Nephron (organoid): ENCODE measurements around the gene INTS11.

Source experiments
- H3K27ac Mint-ChIP-seq, 3 experiments: 2 replicates each; pipeline ENCODE4 v1.8.0; 2020; ENCODE audit warnings: mixed read lengths in 3 of 3, mild to moderate bottlenecking in 2 of 3, moderate library complexity in 1 of 3
- H3K27me3 Mint-ChIP-seq: 2 replicates; pipeline ENCODE4 v1.8.0; 2021; ENCODE audit warnings: low read depth, mild to moderate bottlenecking, moderate library complexity, mixed read lengths
- H3K36me3 Mint-ChIP-seq: 2 replicates; pipeline ENCODE4 v1.8.0; 2020; ENCODE audit warnings: low read depth, mixed read lengths
- H3K4me1 Mint-ChIP-seq: 2 replicates; pipeline ENCODE4 v1.8.0; 2020; ENCODE audit warnings: mixed read lengths
- H3K4me3 Mint-ChIP-seq, 3 experiments: 2 replicates each; pipeline ENCODE4 v1.8.0; 2020; ENCODE audit warnings: mild to moderate bottlenecking in 3 of 3, mixed read lengths in 3 of 3, moderate library complexity in 2 of 3
- H3K9me3 Mint-ChIP-seq: 2 replicates; pipeline ENCODE4 v1.8.0; 2020; ENCODE audit warnings: mixed read lengths
- CTCF ChIP-seq, 3 experiments: fragments of 200-600 bp; sonication (generic); IDR thresholded peaks; one replicate each; pipeline ENCODE4 v1.5.0; 2021; ENCODE audit warnings: antibody characterized with exemption in 3 of 3; ENCODE audit not compliant: unreplicated experiment in 3 of 3

The INTS11 gene

GRCh38 chr1:1267488-1268283 is 56.8 kb downstream of the INTS11 start:
- Mint-ChIP-seq H3K36me3 (peaks cover 30% of the 10 kb centered on the region), H3K9me3 (no peaks in the 10 kb centered on the region), H3K4me3 (no peak overlapping the region), H3K27me3 (no peaks in the 10 kb centered on the region), H3K4me1 (peaks cover 34% of the 10 kb centered on the region), H3K27ac (no peak overlapping the region)
- TF ChIP-seq CTCF (IDR thresholded peaks at IDR 0.05; ENCODE audit: unreplicated experiment in 3 of 3), result no peak

- no peak for TF ChIP-seq CTCF (IDR thresholded peaks at IDR 0.05; ENCODE audit: unreplicated experiment in 3 of 3)
- no peaks in the 10 kb centered on the region for H3K9me3 Mint-ChIP-seq
- H3K4me3 Mint-ChIP-seq, result no peak overlapping the region
- no peak overlapping the region for H3K27ac Mint-ChIP-seq
- peaks cover 43% of the 10 kb centered on the region for H3K36me3 Mint-ChIP-seq
- peaks cover 7% of the 10 kb centered on the region for H3K4me1 Mint-ChIP-seq
- no peaks in the 10 kb centered on the region for H3K27me3 Mint-ChIP-seq
Measured at GRCh38 chr1:1264868-1265272, 59.6 kb downstream of the INTS11 start.

GRCh38 chr1:1264026-1264425 is 60.4 kb downstream of the INTS11 start:
- no peak overlapping the region for H3K4me3 Mint-ChIP-seq
- H3K9me3 Mint-ChIP-seq, result no peaks in the 10 kb centered on the region
- no peak for TF ChIP-seq CTCF (IDR thresholded peaks at IDR 0.05; ENCODE audit: unreplicated experiment in 3 of 3)
- peaks cover 47% of the 10 kb centered on the region for H3K36me3 Mint-ChIP-seq
- peaks cover 5% of the 10 kb centered on the region for H3K4me1 Mint-ChIP-seq
- H3K27ac Mint-ChIP-seq, result no peak overlapping the region
- H3K27me3 Mint-ChIP-seq, result no peaks in the 10 kb centered on the region

GRCh38 chr1:1262758-1263157 is 61.7 kb downstream of the INTS11 start:
- Mint-ChIP-seq H3K27ac (no peak overlapping the region), H3K36me3 (peaks cover 54% of the 10 kb centered on the region), H3K9me3 (no peaks in the 10 kb centered on the region), H3K27me3 (no peaks in the 10 kb centered on the region), H3K4me1 (peaks cover 5% of the 10 kb centered on the region), H3K4me3 (no peak overlapping the region)
- no peak for TF ChIP-seq CTCF (IDR thresholded peaks at IDR 0.05; ENCODE audit: unreplicated experiment in 3 of 3)

- peaks cover 5% of the 10 kb centered on the region for H3K4me1 Mint-ChIP-seq
- TF ChIP-seq CTCF (IDR thresholded peaks at IDR 0.05; ENCODE audit: unreplicated experiment in 3 of 3), result no peak
- H3K27me3 Mint-ChIP-seq, result no peaks in the 10 kb centered on the region
Measured at GRCh38 chr1:1262071-1262470, 62.4 kb downstream of the INTS11 start.

More at GRCh38 chr1:1262071-1262470, 62.4 kb downstream of the INTS11 start:
- H3K36me3 Mint-ChIP-seq, result peaks cover 53% of the 10 kb centered on the region
- H3K27ac Mint-ChIP-seq, result no peak overlapping the region
- H3K4me3 Mint-ChIP-seq, result no peak overlapping the region
- no peaks in the 10 kb centered on the region for H3K9me3 Mint-ChIP-seq
